K562 (cell line): ENCODE data around the gene DTNBP1. TPM values are rescaled to one million over a fixed set of nuclear protein-coding genes. Genes with fewer than 3 reads are reported as not detected.
A peak's percentile ranks its signal among the peaks of the same experiment; 100 is the strongest.

ENCODE experiments used
- ELF4 ChIP-seq: fragments of 450-650 bp; formaldehyde crosslinking; IDR thresholded peaks from 2 replicates; pipeline ENCODE4 v1.4.0; 2022; ENCODE audit warnings: missing genetic modification characterization
- FOXP4 ChIP-seq: sonication (generic); formaldehyde crosslinking; IDR thresholded peaks from 2 replicates; pipeline ENCODE4 v1.8.0; 2022; ENCODE audit warnings: mild to moderate bottlenecking, missing genetic modification reagents, borderline replicate concordance
- HINFP ChIP-seq: fragments of 450-650 bp; conservative IDR thresholded peaks from 2 replicates; pipeline ENCODE4 v1.6.1; 2016; ENCODE audit warnings: missing genetic modification characterization, low read depth, mild to moderate bottlenecking, control low read depth, missing compliant biosample characterization
- HNRNPUL1 ChIP-seq: fragments of 200-400 bp; formaldehyde crosslinking; IDR thresholded peaks from 2 replicates; pipeline ENCODE4 v1.6.1; 2017; ENCODE audit warnings: low read length
- LCOR ChIP-seq: sonication (generic); formaldehyde crosslinking; IDR thresholded peaks from 2 replicates; pipeline ENCODE4 v1.8.0; 2022; ENCODE audit warnings: mild to moderate bottlenecking, missing genetic modification reagents
- POLR2AphosphoS5 ChIP-seq: IDR thresholded peaks from 2 replicates; pipeline ENCODE4 v1.6.1; 2011; ENCODE audit warnings: mild to moderate bottlenecking, low read depth, low read length, moderate library complexity; ENCODE audit not compliant: control insufficient read depth, insufficient read depth
- SRF ChIP-seq, 2 experiments: fragments of 250-450, 450-650 bp in 1 of 2; sonication (Bioruptor Pico) in 1 of 2; sonication (generic) in 1 of 2; formaldehyde crosslinking; IDR thresholded peaks; 2 replicates each; pipeline versions ENCODE4 v1.5.0 to v1.5.1; 2020 to 2022; ENCODE audit warnings: mild to moderate bottlenecking in 1 of 2, missing genetic modification reagents in 1 of 2
- SRSF7 ChIP-seq: fragments of 200-400 bp; formaldehyde crosslinking; optimal IDR thresholded peaks from 2 replicates; pipeline ENCODE3; 2017; ENCODE audit warnings: mild to moderate bottlenecking, low read depth, low read length
- ZNF398 ChIP-seq: fragments of 250-450 bp; sonication (Bioruptor Pico); IDR thresholded peaks from 2 replicates; pipeline ENCODE4 v1.8.0; 2021; ENCODE audit warnings: moderate library complexity, mild to moderate bottlenecking, inconsistent platforms
- ZNF696 ChIP-seq: fragments of 250-450 bp; sonication (Bioruptor Pico); conservative IDR thresholded peaks from 2 replicates; pipeline ENCODE4 v1.4.0; 2020; ENCODE audit warnings: mild to moderate bottlenecking, moderate library complexity
- polyA plus RNA-seq, 8 experiments: library from polyadenylated mRNA; depleted of rRNA in 4 of 8; stranded (reverse) in 5 of 8; unstranded in 3 of 8; fragments of >200 nt; fragmentation: Nextera tagmentation in 2 of 8; fragmentation: Illumina TruSeq in 1 of 8; extraction: Ambion mirVana in 2 of 8; extraction: Trizol in 1 of 8; gene quantifications; 2 replicates each; pipeline versions ENCODE4 v1.2.1 to v1.2.3, GENCODE V29; 2011 to 2014; ENCODE audit warnings: inconsistent platforms in 1 of 8, missing spikeins in 1 of 8
- total RNA-seq, 7 experiments: library from RNA; depleted of rRNA in 6 of 7; stranded (reverse); fragments of >200 nt in 6 of 7; fragmentation: Illumina TruSeq in 2 of 7; extraction: Trizol in 2 of 7; gene quantifications; 2 replicates each; pipeline versions ENCODE4 v1.2.1 to v1.2.3, GENCODE V29; 2011 to 2021; ENCODE audit warnings: low replicate concordance in 1 of 7

The DTNBP1 gene
- total and polyA plus RNA-seq, 9 of the 15 experiments (the other 6 are each of a cell fraction or from before 2014, with no cell fraction given): 16.7 to 54.5 (median 21.4) TPM

GRCh38 chr6:15481390-15482291 is 181.2 kb downstream of the DTNBP1 start (continued):
- TF ChIP-seq LCOR (CRISPR knock-in tag) (peak; percentile 68; the same call in 1 of the 2 replicates), ZNF696 (CRISPR knock-in tag) (no peak), SRSF7 (no peak), HNRNPUL1 (no peak), FOXP4 (CRISPR knock-in tag) (no peak), POLR2AphosphoS5 (peak; percentile 78), ELF4 (CRISPR knock-in tag) (no peak; the same call in 1 of the 2 replicates), SRF (CRISPR knock-in tag; IDR thresholded peaks at IDR 0.05) (no peak), ZNF398 (CRISPR knock-in tag) (no peak), HINFP (tag) (no peak)
